Adrenal gland (tissue), 12 donors: ENCODE results near the gene RAB26. TPM values are rescaled to one million over a fixed set of nuclear protein-coding genes. Genes with fewer than 3 reads are reported as not detected.
"Not testable (repeated sequence)": the region's sequence is repeated elsewhere in the genome, so short reads cannot be mapped to it uniquely, and the experiment has no call there.

Experiments
- DNase-seq, 7 donors: peaks; one replicate each; pipeline ENCODE4 v3.0.0-alpha.2; 2019 to 2020
- H3K27ac ChIP-seq, 5 donors: fragments of 200-600 bp; sonication (generic) in 4 of 5; 1 replicate in 3 of 5; 2 replicates in 2 of 5; pipeline versions ENCODE4 v1.5.1 to v1.8.0; 2016 to 2020; ENCODE audit warnings: mild to moderate bottlenecking in 1 of 5
- H3K27me3 ChIP-seq: fragments of 200-600 bp; 2 replicates; pipeline ENCODE4 v1.8.0; 2021
- H3K36me3 ChIP-seq, 2 donors: fragments of 200-600 bp; replicated peaks in 1 of 2; 1 replicate in 1 of 2; 2 replicates in 1 of 2; pipeline versions ENCODE4 v1.5.1 to v1.8.0; 2018 to 2022
- H3K4me1 ChIP-seq, 2 donors: fragments of 200-600 bp; replicated peaks in 1 of 2; 1 replicate in 1 of 2; 2 replicates in 1 of 2; pipeline versions ENCODE4 v1.5.1 to v1.8.0; 2018 to 2021
- H3K4me3 ChIP-seq, 4 donors: fragments of 200-600 bp; sonication (generic) in 3 of 4; one replicate each; pipeline ENCODE4 v1.5.1; 2016 to 2018
- H3K9me3 ChIP-seq, 3 donors: fragments of 200-600 bp; sonication (generic) in 1 of 3; replicated peaks in 1 of 3; 1 replicate in 2 of 3; 2 replicates in 1 of 3; pipeline versions ENCODE4 v1.5.1 to v1.8.0; 2016 to 2021
- CTCF ChIP-seq, 6 experiments: fragments of 450-650 bp in 4 of 6; fragments of 200-600 bp in 2 of 6; sonication (generic) in 1 of 6; IDR thresholded peaks; 1 replicate in 5 of 6; 2 replicates in 1 of 6; pipeline versions ENCODE4 v1.5.1 to v1.8.0; 2016 to 2021; ENCODE audit warnings: antibody characterized with exemption in 6 of 6, mild to moderate bottlenecking in 2 of 6, moderate library complexity in 1 of 6
- POLR2A ChIP-seq, 2 donors: fragments of 450-650 bp; IDR thresholded peaks; one replicate each; pipeline ENCODE4 v1.6.1; 2017; ENCODE audit warnings: antibody characterized with exemption in 2 of 2, mild to moderate bottlenecking in 2 of 2, moderate library complexity in 1 of 2
- WGBS, 4 donors: extraction: QIAGEN DNeasy Blood & Tissue Kit in 2 of 4; methylation state at CpG; one replicate each; pipeline versions ENCODE4 v1.1.5 to v1.1.7; 2013 to 2017; 5-methylcytosine and 5-hydroxymethylcytosine counted together
- intact Hi-C, 2 donors: fragments of 100-400 bp; cut with DNase I; formaldehyde crosslinking; loops; one replicate each; pipeline versions ENCODE4 v1.14.1 to v1.15.0; 2022 to 2023
- polyA plus RNA-seq, 3 donors: library from polyadenylated mRNA; stranded (reverse); fragments of 200-250 nt in 2 of 3; fragments of 350-450 nt in 1 of 3; fragmentation: Illumina TruSeq in 1 of 3; extraction: RNeasy Lipid Tissue Mini Kit (QIAGEN cat#74804) in 1 of 3; gene quantifications; one replicate each; pipeline ENCODE4 v1.2.3, GENCODE V29; 2013 to 2014
- total RNA-seq, 9 donors: library from RNA; depleted of rRNA in 4 of 9; stranded (reverse); fragments of >200 nt in 4 of 9; fragments of 120-200 nt in 1 of 9; fragmentation: NEBNext Ultra II Directional in 1 of 9; extraction: Animal tissue kit (Norgen Biotek cat#: 25700) in 1 of 9; gene quantifications; one replicate each; pipeline versions ENCODE4 v1.1.0 to v1.2.4, GENCODE V29; 2013 to 2023
- donor health status: healthy with polysubstance abuse.
- donor health status: Bipolar disorder and iron deficiency.
- donor health status: DM: yes; HTN: yes; CAD: no.
- donor health status: DM: no; HTN: no; CAD: no.
- donor health status: DM: no; HTN: no; CAD: no.
- donor health status: DM: yes; HTN: yes; CAD: no.

RAB26 gene
- total and polyA plus RNA-seq, 12 donors = 0.46 to 23.1 (median 1.8) TPM; not detected in 2

GRCh38 chr16:2114885-2115590, 33.4 kb upstream of the RAB26 start:
- DNase-seq, H3K27ac ChIP-seq, intact Hi-C loops, H3K9me3 ChIP-seq, H3K4me3 ChIP-seq, H3K27me3 ChIP-seq, H3K4me1 ChIP-seq: not testable (repeated sequence)
- peaks cover 0 to 25% of the 10 kb centered on the region in 2 donors for H3K36me3 ChIP-seq
- 81 to 86% (median 85%) methylated on average over 6 to 24 of the region's 34 CpGs; no CpG with 5 or more reads in 1 of the 4 donors for WGBS, 4 donors

- peaks cover 0 to 25% of the 10 kb centered on the region in 2 donors for H3K36me3 ChIP-seq
- WGBS, 4 donors = 88 to 92% (median 91%) methylated on average over 5 to 13 of the region's 13 CpGs; no CpG with 5 or more reads in 1 of the 4 donors
- TF ChIP-seq CTCF (IDR thresholded peaks at IDR 0.05) (no peak), POLR2A (IDR thresholded peaks at IDR 0.05) (no peak)
- no peak overlapping the region for H3K4me3 ChIP-seq
- H3K27me3 ChIP-seq = no peaks in the 10 kb centered on the region
- intact Hi-C loops = no loop called here
- no peak for DNase-seq
- H3K4me1 ChIP-seq = no peaks in the 10 kb centered on the region
- H3K27ac ChIP-seq = no peak overlapping the region
- no peaks in the 10 kb centered on the region for H3K9me3 ChIP-seq
These were observed 32.8 kb upstream of the RAB26 start for GRCh38 chr16:2115591-2115973.

- H3K4me1 ChIP-seq, H3K27me3 ChIP-seq, intact Hi-C loops, H3K9me3 ChIP-seq, DNase-seq, H3K4me3 ChIP-seq: not testable (repeated sequence)
- Histone ChIP-seq H3K27ac (peak overlapping the region in 1 of 5 donors; percentile 22), H3K36me3 (peaks cover 0 to 17% of the 10 kb centered on the region in 2 donors)
- 87 to 100% (median 89%) methylated on average over 2 to 17 of the region's 24 CpGs; no CpG with 5 or more reads in 1 of the 4 donors for WGBS, 4 donors
These were observed 32.0 kb upstream of the RAB26 start for GRCh38 chr16:2116428-2116827.

GRCh38 chr16:2117341-2117740, 31.1 kb upstream of the RAB26 start:
- DNase-seq, H3K4me3 ChIP-seq, H3K27me3 ChIP-seq, H3K36me3 ChIP-seq, intact Hi-C loops, H3K27ac ChIP-seq, H3K4me1 ChIP-seq, H3K9me3 ChIP-seq: not testable (repeated sequence)
- 93 to 100% (median 95%) methylated on average over 5 to 20 of the region's 25 CpGs; no CpG with 5 or more reads in 1 of the 4 donors for WGBS, 4 donors

GRCh38 chr16:2117960-2118722, 30.3 kb upstream of the RAB26 start:
- H3K27ac ChIP-seq, H3K4me1 ChIP-seq, H3K9me3 ChIP-seq, H3K36me3 ChIP-seq, DNase-seq, H3K27me3 ChIP-seq, intact Hi-C loops, H3K4me3 ChIP-seq: not testable (repeated sequence)
- 81 to 83% methylated on average over 21 to 26 of the region's 35 CpGs; no CpG with 5 or more reads in 2 of the 4 donors for WGBS, 4 donors

- peak overlapping the region in 2 of 5 donors; percentile 34 to 76 for H3K27ac ChIP-seq
- peak in 1 of 7 donors; percentile 82 for DNase-seq
- H3K4me3 ChIP-seq, H3K36me3 ChIP-seq, intact Hi-C loops, H3K27me3 ChIP-seq, H3K9me3 ChIP-seq: not testable (repeated sequence)
- WGBS, 4 donors = 53 to 60% (median 55%) methylated on average over 4 to 9 of the region's 9 CpGs
- H3K4me1 ChIP-seq = peaks cover 0 to 17% of the 10 kb centered on the region in 2 donors
- TF ChIP-seq CTCF (IDR thresholded peaks at IDR 0.05) = peak in 2 of 6 experiments; percentile 22 to 27
These were observed 27.1 kb upstream of the RAB26 start for GRCh38 chr16:2121325-2121724.
